NCI-H2171 treated with DMSO at 0.1 percent for 48 hours (cell line): Measurements from ENCODE around the gene CCNA1.

Experiments used
- DNase-seq: peaks from one replicate; lab custom pipeline; 2025; lab: John Stamatoyannopoulos, UW

The CCNA1 gene

DNA sequence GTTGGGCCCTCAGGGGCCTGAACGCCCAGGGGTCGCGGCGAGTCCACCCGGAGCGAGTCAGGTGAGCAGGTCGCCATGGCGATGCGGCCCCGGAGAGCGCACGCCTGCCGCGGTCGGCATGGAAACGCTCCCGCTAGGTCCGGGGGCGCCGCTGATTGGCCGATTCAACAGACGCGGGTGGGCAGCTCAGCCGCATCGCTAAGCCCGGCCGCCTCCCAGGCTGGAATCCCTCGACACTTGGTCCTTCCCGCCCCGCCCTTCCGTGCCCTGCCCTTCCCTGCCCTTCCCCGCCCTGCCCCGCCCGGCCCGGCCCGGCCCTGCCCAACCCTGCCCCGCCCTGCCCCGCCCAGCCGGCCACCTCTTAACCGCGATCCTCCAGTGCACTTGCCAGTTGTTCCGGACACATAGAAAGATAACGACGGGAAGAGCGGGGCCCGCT, at the start of gene CCNA1:
Gene CCNA1, plus strand, starts transcription at position 390 of the 439 bp plus-strand sequence. CDS start 562 bp downstream, outside the sequence.
- no peak for DNase-seq

DNA sequence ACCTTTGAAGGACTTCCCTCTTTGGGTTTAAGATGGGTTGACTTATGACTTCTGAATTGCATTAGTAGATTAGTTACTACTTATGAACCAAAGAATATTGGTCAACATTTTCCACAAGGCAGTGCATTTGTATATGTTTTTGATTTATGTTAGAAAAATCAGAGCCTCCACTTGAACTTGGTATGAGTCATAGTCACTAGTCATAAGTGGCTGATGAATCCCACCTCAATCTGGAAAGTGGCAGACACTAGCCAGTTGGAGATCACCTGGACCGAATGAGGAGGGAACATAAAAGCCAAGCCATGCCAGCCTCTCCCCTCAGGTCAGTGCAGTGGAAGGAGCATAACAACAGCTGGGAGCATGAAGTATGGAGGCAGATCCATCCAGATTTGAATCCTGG, 46.8 kb upstream of the CCNA1 start:
- no peak for DNase-seq

DNA sequence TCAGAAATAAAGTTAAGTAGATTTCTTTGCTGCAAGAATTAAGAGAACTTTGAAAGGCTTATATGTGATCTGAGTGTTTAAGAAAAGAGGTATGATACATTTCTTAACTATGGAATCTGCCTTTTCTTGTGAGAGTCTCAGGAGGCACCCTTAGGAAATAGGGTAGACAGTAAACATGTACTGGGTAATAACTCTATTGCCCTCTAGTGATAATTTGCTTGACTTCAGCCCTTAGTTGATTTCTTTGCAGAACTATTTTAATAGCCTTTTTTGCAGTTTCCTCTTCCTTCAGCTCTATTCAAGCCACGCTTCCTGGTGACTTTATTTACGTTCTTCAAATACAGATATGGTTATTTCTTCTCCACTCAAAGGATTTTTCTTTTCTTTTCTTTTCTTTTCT, 37.0 kb upstream of the CCNA1 start:
- DNase-seq: no peak

DNA sequence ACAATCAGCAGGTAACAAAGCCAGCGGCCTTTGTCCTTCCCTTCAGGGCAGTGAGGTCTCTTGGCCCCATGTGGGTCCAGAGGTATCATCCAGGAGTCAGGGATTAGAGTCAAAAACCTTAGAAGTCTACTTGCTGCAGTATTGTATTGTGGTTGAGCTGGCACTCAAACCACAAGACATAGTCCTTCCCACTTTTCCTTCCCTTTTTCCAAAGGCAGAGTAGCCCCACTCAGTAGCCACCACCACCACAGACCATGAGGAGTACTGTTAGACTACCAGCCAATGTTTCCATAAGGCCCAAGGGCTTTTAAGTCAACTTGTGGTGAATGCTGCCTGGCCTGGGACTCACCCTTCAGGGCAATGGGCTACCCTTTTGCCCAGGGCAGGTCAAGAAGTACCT, 27.1 kb upstream of the CCNA1 start:
- DNase-seq: no peak

DNA sequence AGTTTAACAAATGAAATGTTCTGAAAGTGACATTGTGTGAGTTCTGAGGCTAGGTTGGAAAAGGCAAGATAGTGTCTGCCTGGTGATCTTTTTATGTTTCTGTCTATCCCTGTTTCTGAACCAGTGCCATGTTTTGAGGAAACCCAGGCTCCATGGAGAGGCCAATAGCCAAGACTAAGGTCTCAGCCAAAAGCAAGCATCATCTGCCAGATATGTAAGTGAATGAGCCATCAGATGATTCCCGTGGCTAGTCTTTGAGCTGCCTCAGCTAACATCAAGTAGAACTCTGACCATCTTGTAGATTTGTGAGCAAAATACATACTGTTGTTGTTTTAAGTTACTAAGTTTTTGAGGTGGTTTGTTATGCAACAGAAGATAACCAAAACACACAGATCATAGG, 19.6 kb upstream of the CCNA1 start:
- no peak for DNase-seq

DNA sequence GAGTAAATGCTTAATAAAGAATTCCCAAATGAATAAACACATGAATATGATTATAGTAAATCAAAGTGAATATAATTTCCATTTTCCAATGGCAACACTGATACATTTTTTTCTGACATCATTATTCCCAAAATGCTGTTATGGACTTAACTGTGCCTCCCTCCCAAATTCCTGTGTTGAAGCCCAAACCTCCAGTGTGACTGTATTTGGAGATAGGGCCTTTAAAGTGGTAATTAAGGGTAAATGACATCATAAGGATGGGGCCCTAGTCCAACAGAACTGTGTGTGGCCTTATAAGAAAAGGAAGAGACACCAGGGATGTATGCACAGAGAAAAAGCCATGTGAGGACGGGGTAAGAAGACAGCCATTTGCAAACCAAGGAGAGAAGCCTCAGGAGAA, 19.1 kb upstream of the CCNA1 start:
- DNase-seq: no peak

DNA sequence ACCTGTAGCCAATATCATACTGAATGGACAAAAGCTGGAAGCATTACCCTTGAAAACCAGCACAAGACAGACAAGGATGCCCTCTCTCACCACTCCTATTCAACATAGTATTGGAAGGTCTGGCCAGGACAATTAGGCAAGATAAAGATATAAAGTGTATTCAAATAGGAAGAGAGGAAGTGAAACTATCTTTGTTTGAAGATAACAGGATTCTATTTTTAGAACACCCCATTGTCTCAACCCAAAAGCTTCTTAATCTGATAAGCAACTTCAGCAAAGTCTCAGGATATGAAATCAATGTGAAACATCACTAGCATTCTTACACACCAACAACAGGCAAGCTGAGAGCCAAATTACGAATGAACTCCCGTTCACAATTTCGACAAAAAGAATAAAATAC, 17.8 kb upstream of the CCNA1 start:
- DNase-seq: no peak

DNA sequence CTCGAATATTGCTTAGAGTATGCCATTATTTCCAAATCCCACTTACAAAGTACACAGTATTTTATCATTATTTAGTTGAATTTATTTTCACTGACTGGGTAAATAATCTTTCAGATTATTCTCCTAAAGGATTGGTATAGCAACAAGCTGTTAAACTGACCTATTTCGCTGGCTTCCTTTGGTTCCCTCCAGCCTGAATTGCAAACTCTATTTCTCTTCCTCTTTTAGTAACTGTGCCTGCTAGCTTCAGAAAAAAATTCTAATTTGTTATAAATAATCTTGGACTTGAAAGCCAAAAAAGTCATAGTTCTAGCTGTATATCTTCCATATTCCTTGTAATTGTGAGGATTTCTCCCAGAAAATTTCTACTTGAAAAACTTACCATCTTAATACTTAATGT, 15.0 kb upstream of the CCNA1 start:
- DNase-seq: no peak

DNA sequence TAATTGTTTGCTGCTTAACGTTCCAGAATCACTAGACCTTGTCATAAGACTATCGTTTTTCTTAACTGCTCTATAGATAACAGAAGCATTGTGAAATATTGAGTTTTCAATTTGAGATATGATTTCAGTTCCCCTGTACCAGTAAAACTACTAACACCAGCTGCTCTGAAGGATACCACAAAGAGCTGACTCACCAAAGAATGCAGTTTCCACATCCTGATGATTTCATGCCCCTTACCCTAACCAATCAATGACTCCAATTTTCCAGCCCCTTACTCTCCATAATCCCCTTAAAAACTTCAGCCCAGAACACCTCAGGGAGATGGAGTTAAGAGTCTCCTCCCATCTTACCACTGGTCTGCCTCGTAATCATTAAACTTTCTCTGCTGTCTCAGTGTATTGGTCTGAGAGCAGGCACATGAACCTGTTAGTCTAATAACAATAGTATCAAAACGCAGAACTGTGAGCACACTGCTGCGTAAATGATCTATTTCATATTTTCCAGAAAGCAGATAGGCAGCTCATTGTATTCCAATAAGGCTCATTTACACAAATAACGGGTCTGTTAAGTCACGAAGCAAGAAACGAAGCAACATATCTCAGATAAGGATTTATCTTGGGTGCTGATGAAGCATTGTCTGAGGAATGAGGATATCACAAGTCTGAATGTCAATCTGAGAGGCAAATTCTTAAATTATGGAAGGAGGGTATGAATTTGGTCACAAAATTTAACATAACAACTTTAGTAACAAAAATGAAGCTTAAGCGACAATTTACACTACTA, 14.1 kb upstream of the CCNA1 start:
- DNase-seq: no peak

DNA sequence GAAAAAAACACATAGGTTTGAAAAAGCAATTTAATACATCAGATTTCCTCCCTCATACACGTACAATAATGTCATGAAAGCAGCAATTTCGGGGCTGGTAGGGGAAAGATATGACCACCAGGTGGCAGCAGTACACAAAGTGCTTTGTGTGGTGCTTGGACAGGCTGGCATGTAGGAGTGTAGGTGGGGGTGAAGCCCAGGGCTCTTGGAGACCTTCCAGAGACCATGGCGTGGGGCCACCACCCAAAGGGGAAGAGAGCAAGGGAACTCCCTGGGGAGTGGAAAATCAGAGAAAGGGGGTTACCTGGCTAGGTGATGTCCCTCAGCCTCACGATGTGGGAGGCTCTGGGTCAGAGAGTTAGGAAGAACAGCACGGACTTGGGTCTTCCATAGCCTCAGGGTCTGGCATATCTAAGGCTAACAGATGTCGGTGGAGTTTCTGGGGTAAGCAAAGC, 11.8 kb upstream of the CCNA1 start:
- peak; percentile 36 for DNase-seq

DNA sequence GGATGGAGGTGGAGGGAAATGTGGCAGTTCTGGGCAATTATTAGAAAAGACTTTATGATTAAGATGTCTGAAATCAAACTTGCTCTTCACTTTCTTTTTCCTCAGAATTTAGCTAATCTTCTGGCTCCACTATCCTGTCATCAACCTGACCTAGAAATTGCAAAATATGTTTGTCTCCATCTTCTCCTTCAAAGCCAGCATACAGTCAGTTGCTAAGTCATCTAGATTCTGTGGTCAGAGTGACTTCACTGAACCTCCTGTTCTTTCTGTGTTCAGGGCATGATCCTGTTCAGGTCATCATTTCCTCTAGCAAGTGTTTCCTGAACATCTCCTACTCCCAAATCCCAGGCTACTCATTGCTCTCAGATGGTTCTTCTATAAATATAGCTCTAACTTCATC, 10.8 kb upstream of the CCNA1 start:
- DNase-seq: no peak

DNA sequence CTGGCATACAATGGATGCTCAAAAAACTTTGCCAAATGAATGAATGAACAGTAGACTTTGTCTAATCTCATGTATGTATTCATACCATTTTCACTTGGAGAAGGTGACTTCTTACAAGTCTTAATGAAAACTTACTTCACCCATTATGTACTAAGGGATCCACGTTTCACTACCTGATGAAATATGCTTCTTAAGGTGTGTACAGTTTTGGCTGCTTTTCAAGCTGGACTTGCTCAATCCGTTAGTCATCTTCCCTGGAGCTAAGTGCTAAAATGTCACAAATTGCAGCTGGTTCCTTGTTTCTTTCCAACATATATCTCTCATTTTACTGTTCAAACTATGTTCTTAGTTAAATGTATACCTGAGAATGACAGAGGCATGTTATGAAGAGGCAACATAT, 4.2 kb upstream of the CCNA1 start:
- no peak for DNase-seq

DNA sequence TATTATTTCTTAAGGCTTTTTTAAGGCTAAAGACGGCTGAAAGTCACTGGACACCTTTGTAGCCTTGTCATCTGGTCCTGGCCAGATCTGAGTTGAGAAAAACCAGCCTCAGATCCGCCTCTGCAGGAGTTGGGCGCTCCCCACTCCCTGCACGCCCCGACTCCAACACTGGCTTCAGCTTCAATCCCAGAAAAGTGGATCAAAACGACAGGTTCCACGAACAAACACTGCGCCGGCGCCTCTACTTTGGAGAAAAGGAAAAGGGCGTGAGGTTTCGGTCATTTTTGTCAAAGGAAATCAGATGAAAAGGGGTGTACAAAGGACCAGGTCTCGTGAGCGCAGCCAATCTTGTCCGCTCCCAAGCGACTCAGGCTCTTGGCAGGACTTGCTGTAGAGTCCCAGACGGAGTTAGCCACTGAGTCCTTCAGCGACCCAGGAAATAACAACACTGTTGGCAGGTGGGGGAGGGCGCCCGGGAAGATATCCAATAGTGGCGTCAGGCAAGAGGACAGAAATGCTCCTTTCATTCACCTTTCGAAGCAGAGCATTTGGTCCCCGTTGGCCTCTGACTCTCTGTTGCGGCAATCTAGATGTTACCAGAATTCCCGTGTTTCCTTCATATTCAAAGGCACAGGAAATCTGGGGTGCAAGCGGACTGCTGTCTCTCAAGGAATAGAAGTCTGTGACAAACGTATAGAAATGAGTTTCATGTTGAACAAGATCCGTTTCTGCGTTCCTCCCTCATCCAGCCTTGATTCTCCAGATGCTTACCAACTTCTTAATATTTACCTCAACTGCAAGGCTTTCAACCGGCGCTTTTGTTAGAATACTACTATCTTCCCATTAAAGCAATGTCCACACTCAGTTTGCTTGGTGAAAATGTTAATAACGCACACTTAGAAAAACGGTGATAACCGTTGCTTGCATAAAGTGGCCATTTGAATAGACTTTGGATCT, 1.8 kb upstream of the CCNA1 start:
- DNase-seq: no peak

DNA sequence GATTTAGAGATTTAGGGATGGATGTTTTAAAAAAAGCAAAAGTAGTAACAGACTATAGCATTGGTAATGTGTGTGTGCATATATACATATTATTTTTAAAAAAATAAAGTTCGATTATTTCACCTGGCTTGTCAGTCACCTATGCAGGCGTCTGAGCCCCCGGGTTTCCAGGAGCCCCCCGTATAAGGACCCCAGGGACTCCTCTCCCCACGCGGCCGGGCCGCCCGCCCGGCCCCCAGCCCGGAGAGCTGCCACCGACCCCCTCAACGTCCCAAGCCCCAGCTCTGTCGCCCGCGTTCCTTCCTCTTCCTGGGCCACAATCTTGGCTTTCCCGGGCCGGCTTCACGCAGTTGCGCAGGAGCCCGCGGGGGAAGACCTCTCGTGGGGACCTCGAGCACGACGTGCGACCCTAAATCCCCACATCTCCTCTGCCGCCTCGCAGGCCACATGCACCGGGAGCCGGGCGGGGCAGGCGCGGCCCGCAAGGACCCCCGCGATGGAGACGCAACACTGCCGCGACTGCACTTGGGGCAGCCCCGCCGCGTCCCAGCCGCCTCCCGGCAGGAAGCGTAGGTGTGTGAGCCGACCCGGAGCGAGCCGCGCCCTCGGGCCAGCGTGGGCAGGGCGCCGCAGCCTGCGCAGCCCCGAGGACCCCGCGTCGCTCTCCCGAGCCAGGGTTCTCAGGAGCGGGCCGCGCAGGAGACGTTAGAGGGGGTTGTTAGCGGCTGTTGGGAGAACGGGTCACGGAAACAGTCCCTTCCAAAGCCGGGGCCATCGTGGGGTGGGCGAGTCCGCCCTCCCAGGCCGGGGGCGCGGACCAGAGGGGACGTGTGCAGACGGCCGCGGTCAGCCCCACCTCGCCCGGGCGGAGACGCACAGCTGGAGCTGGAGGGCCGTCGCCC, 840 bp upstream of the CCNA1 start:
- no peak for DNase-seq

DNA sequence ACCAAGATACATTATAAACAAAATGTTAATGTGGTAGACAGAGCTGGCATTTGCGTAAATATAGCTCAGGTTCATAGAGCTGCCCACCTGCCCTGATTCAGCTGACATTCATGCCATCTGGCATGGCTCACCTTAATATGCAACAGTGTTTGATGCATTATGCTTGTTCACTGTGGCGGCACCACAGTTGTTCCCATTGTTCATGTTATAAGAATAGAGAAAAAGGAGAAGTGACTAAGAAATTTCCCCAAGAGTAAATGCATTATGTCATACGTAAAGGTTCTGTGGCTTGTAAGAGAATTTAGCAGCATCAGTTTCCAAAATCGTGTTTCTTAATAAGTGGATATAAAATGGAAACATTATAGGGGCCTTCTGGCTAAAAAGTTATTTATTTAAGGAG, 4.5 kb downstream of the CCNA1 start:
- DNase-seq: no peak

DNA sequence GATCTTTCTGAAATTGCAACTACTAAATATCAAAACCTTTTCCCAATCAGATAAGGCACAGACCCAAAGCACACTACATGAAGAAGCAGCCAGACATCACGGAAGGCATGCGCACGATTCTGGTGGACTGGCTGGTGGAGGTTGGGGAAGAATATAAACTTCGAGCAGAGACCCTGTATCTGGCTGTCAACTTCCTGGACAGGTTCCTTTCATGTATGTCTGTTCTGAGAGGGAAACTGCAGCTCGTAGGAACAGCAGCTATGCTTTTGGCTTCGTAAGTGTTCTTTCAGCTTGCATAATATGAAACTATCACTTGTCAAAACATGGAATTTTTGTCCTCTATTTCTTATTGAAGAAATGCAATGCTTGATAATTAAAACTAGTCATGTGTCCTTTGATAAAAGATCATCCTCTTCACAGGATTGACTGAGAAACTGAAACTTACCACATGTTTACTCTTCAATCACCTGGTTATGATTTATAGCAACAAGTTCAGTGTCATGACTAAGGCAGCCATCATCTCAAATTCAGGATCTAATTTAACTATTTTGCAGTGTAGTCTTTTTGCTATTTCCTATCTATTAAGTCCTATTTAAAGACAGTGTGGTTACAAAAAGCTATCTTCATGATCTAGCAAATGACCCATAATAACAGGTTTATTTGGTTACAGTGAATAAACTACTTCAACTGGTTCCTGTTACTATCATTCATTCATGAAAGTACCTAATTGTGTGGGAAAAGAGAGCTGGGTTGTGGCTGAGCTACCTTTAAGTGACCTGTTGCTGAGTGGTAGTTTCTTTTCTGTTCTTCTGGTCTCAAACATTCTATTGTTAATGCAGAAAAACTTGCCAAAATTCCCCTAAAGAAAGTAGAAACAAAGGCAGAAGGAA, 6.5 kb downstream of the CCNA1 start:
- DNase-seq: no peak

DNA sequence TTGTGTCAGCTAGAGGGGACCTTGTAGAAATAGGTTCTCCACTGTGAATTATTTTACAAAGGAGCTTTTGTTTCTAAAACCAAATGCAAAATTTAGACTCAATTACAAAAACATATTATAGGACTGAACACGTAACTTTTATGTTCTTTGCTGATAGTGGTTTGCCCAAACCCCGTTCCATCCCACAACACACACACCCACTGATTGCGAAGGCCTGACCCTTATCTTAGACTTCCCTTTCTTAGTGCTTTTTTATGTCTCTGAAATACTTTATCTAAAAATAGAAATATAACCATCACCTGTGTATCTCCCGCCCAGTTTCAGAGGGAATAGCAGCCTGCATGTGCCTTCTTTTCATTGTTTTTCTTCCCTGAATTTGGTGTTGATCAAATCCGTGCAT, 13.0 kb downstream of the CCNA1 start:
- DNase-seq: no peak

DNA sequence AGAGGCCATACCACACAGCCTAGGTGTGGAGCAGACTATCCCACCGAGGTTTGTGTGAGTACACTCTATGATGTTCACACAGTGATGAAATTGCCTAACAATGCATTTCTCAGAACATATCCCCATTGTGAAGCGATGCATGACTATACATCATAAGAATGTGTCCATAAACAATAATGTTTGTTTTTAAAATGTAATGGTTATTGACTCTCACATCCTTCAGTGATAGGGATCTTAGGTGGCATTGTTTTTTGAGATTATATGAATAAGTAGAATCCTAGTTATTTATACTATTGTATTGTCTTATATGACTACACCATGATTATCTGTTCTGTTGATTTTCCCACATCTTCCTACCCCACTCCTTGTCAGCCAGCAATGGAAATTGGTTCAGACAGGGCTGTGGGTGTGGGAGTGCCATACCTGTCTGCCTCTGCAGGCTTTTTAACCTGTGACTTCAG, 13.6 kb downstream of the CCNA1 start:
- DNase-seq: no peak

DNA sequence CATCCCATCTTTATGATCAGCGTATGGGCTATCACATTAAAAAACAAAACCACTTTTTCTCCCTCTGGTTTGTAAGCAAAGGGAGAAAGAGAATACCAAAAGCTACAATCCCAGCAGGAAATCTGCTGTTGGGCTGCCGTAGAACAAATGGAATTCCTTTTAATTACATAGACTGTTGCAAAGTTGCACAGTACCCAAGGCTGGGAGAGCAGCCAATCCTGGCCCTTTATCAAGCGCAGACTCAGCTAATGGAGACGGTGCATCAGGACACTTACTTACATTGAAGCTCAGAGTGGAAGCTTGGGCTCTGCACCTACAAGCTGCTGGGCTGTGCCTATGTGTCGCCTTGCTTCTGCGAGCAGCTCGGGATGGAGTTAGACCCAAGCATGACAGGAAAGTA, 15.2 kb downstream of the CCNA1 start:
- DNase-seq: no peak

DNA sequence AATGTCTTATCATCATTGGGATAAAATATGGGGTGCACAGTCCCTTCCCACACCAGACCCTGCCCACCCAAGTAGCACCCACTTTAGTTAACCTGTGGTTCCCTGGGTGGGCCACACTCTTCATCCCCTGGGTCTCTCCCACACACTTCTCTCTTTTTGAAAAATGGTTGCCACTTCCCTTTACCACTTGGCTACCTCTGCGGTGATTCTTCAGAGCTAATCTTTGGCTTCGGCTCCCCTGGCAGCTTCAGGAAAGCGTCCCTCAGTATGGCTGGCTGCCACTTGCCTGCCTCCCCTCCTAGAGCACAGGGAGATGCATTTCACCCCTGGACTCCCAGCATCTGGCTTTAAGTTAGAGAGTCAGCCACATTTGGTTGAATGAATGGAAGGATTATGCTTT, 18.2 kb downstream of the CCNA1 start:
- DNase-seq: no peak

DNA sequence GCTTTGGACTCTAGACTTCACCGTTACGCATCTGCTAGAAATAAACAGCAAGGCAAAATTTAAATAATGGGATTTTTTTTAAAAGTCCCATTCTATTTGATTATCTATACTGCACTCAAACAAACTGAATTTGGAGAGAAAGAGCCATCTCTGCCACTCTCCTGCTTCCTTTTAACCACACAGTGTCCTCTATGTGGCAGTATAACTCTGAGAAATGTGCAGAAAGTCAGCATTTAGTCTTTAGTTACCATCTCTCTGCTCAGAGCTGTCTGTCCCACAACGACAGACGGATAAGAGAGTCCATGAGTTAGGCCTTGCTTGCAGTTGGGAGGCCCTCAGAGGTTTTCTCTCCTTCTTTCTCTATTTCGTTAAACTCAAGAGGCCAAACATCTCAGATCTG, 21.2 kb downstream of the CCNA1 start:
- no peak for DNase-seq
